BLaER1 treated with 17β-estradiol and CSF1 and Interleukin-3, amounts not matched to agents 10 nM and 100 nM (cell line): ENCODE results near the gene ANK3.
"Not testable (repeated sequence)": the region's sequence is repeated elsewhere in the genome, so short reads cannot be mapped to it uniquely, and the experiment has no call there.

Experiments used
- H3K27ac ChIP-seq, 11 experiments: shearing (Covaris generic); formaldehyde crosslinking; 2 replicates each; pipeline ENCODE4 v1.8.1; 2022
- H3K27me3 ChIP-seq, 11 experiments: shearing (Covaris generic); formaldehyde crosslinking; 2 replicates each; pipeline ENCODE4 v1.8.1; 2022
- H3K36me3 ChIP-seq, 11 experiments: shearing (Covaris generic); formaldehyde crosslinking; 2 replicates each; pipeline ENCODE4 v1.8.1; 2022
- H3K4me1 ChIP-seq, 10 experiments: shearing (Covaris generic); formaldehyde crosslinking; 2 replicates each; pipeline ENCODE4 v1.8.1; 2022
- H3K4me2 ChIP-seq, 11 experiments: shearing (Covaris generic); formaldehyde crosslinking; 2 replicates each; pipeline ENCODE4 v1.8.1; 2022
- H3K4me3 ChIP-seq, 10 experiments: shearing (Covaris generic); formaldehyde crosslinking; 2 replicates each; pipeline ENCODE4 v1.8.1; 2022
- H3K9ac ChIP-seq, 11 experiments: shearing (Covaris generic); formaldehyde crosslinking; 2 replicates each; pipeline ENCODE4 v1.8.1; 2022
- H3K9me3 ChIP-seq, 11 experiments: shearing (Covaris generic); formaldehyde crosslinking; replicated peaks in 1 of 11; 2 replicates each; pipeline ENCODE4 v1.8.1; 2022
- H4K20me1 ChIP-seq, 11 experiments: shearing (Covaris generic); formaldehyde crosslinking; 2 replicates each; pipeline ENCODE4 v1.8.1; 2022
- Cebpa-rat ChIP-seq, 11 experiments: shearing (Covaris generic); IDR thresholded peaks; 2 replicates each; pipeline ENCODE4 v1.8.1; 2022

Gene ANK3

DNA sequence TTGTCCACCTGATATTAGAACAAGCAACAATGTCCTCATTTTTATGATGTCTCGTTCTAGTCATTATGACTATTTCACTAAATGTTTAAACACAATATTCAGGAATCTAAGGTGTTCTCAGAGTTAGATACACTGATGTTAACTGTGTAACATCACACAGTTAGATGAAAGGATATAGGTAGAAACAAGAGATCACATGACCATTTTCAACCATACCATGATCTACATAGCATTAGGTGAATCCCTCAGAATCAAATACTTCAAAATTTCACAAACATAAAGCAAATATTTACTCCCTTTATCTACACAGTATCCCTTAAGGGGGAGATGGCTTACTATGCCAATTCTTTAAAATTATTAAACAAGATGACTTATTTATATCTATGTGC lies 90.3 kb downstream of the ANK3 start:
- Histone ChIP-seq H3K27ac (no peak overlapping the region), H3K4me2 (no peak overlapping the region), H3K9me3 (peaks cover 0 to 4% (median 0%) of the 10 kb centered on the region in 11 experiments; a peak in 1 of 22 replicates), H4K20me1 (no peaks in the 10 kb centered on the region), H3K36me3 (no peaks in the 10 kb centered on the region), H3K4me1 (no peaks in the 10 kb centered on the region), H3K27me3 (no peaks in the 10 kb centered on the region), H3K9ac (no peak overlapping the region), H3K4me3 (no peak overlapping the region)
- TF ChIP-seq Cebpa-rat (IDR thresholded peaks at IDR 0.05) = no peak

DNA sequence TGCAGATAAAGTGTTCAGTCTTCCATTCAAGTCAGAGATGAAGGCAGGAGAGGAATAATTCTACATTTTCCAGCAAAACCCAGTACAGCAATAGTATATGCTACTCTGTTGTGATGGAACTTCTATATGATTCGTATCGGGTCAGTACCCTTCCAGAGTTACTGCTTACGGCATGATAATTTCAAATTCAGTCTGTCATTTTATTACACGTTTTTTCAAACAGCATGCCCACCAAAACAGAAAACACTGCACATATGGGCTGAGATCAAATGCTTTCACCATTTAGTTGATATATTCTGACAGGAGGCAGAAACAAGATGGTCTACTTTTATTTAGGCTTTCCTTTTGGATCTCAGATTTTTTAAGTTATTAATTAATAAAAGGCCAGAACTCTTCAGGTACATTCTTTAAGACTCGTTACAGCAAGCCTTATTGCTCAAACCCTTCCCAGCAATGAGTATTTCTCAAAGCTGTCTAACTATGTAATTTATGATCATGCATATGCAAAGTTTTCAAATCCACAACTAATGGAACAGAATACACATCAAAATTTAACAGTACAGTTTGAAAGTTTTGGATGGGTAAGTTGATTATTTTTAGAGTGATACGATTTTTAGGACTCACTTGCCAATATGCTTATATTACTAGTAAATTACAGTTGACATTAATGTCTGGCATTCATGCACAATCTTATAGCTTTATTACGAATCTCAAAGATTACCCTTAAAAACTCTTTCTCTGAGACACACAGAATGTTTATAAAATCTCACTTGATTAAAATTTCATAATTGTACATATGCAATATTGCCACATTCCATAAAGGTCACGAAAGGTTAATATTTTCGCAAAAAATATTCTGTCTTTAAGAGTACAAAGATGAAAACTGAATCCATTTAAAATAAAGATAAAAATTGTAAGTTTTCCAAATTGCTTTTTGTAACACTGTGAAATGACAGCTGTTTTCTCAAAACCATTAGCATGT lies 91.0 kb downstream of the ANK3 start:
- Histone ChIP-seq H3K9ac (no peak overlapping the region), H4K20me1 (no peaks in the 10 kb centered on the region), H3K4me3 (no peak overlapping the region), H3K36me3 (no peaks in the 10 kb centered on the region), H3K9me3 (peaks cover 0 to 4% (median 0%) of the 10 kb centered on the region in 11 experiments; a peak in 1 of 22 replicates), H3K4me2 (no peak overlapping the region), H3K27me3 (no peaks in the 10 kb centered on the region), H3K27ac (no peak overlapping the region), H3K4me1 (no peaks in the 10 kb centered on the region)
- TF ChIP-seq Cebpa-rat (IDR thresholded peaks at IDR 0.05) = no peak

DNA sequence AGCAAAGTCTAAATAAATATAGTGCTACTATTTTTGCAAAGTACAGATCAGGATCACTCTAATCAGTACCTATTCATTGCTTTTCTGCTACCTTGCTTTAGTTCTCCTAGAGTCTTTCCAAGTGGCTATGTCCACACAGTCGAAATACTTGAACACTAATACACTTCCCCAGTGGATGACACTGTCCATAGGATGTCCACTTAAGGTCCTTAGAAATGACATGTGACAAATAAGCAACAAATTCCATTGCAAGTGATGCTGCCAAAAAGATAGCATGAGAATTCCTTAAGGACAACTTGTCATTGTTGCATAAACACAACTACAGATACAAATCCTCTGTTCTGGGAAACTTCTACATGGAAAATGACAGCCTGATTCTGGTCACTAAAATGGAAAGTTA lies 93.6 kb downstream of the ANK3 start:
- no peak for TF ChIP-seq Cebpa-rat (IDR thresholded peaks at IDR 0.05)
- Histone ChIP-seq H3K9ac (no peak overlapping the region), H3K36me3 (no peaks in the 10 kb centered on the region)

GRCh38 chr10:60295028-60295937 lies 94.4 kb downstream of the ANK3 start:
- H3K27me3 ChIP-seq = no peaks in the 10 kb centered on the region
- no peaks in the 10 kb centered on the region for H3K36me3 ChIP-seq
- no peaks in the 10 kb centered on the region for H3K9me3 ChIP-seq
- H3K4me1 ChIP-seq = no peaks in the 10 kb centered on the region
- H3K27ac ChIP-seq = no peak overlapping the region
- no peaks in the 10 kb centered on the region for H4K20me1 ChIP-seq
- H3K4me3 ChIP-seq = no peak overlapping the region
- no peak for TF ChIP-seq Cebpa-rat (IDR thresholded peaks at IDR 0.05)
- no peak overlapping the region; a peak in 1 of 22 replicates for H3K4me2 ChIP-seq
- H3K9ac ChIP-seq = no peak overlapping the region

More for the DNA sequence above, 93.6 kb downstream of the ANK3 start:
- no peak overlapping the region for H3K27ac ChIP-seq
- no peaks in the 10 kb centered on the region for H4K20me1 ChIP-seq
- no peak overlapping the region for H3K4me3 ChIP-seq
- no peaks in the 10 kb centered on the region for H3K4me1 ChIP-seq
- no peak overlapping the region for H3K4me2 ChIP-seq
- no peaks in the 10 kb centered on the region for H3K27me3 ChIP-seq
- H3K9me3 ChIP-seq = no peaks in the 10 kb centered on the region

- no peaks in the 10 kb centered on the region for H3K4me1 ChIP-seq
- H3K4me2 ChIP-seq = no peak overlapping the region
- no peak overlapping the region for H3K27ac ChIP-seq
- no peaks in the 10 kb centered on the region for H3K36me3 ChIP-seq
- no peak for TF ChIP-seq Cebpa-rat (IDR thresholded peaks at IDR 0.05)
- no peaks in the 10 kb centered on the region for H3K9me3 ChIP-seq
- no peaks in the 10 kb centered on the region for H3K27me3 ChIP-seq
- H3K9ac ChIP-seq = no peak overlapping the region
- H4K20me1 ChIP-seq = no peaks in the 10 kb centered on the region
- no peak overlapping the region for H3K4me3 ChIP-seq
Measured at GRCh38 chr10:60293581-60294175, 96.0 kb downstream of the ANK3 start.

DNA sequence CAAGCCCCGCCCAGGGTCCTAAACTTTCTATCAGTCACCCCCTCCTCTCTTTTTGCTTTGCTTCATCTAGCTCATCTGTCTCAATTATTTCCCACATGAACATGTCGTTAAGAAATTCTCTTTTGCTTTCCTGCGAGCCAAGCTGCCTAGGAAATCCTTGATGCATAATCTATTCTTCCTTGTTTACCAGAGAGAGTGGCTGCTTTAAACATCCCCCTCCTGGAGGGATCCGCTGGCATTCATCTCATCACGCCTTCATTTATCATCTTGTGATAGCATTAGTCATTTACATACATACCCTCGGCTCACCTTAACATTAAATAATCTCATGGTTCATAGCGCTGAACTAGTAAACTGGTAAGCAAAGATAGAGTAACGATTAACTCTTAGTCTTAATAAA lies 96.7 kb downstream of the ANK3 start:
- no peaks in the 10 kb centered on the region for H3K27me3 ChIP-seq
- no peak overlapping the region for H3K4me2 ChIP-seq
- H3K4me1 ChIP-seq = no peaks in the 10 kb centered on the region
- H3K27ac ChIP-seq = no peak overlapping the region
- no peak for TF ChIP-seq Cebpa-rat (IDR thresholded peaks at IDR 0.05)
- H3K4me3 ChIP-seq = no peak overlapping the region
- H3K9me3 ChIP-seq = no peaks in the 10 kb centered on the region
- H3K36me3 ChIP-seq = no peaks in the 10 kb centered on the region
- no peak overlapping the region for H3K9ac ChIP-seq
- H4K20me1 ChIP-seq = no peaks in the 10 kb centered on the region

DNA sequence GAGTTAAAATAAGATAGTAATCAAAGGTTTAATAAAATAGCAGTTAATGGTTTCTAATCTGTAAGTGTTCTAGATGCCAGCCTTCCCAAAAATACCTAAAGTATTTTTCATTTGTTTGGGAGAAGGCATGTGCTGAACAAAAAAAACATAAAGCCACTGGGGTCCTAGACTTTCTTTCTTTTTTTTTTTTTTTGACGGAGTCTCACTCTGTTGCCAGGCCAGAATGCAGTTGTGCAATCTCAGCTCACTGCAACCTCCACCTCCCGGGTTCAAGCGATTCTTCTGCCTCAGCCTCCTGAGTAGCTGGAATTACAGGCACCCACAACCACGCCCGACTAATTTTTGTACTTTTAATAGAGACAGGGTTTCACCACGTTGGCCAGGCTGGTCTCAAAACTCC lies 97.1 kb downstream of the ANK3 start:
- not testable (repeated sequence) for H3K4me3 ChIP-seq, H4K20me1 ChIP-seq, H3K9me3 ChIP-seq, H3K4me2 ChIP-seq, H3K4me1 ChIP-seq, H3K36me3 ChIP-seq, H3K27ac ChIP-seq, H3K27me3 ChIP-seq, H3K9ac ChIP-seq

- no peak overlapping the region for H3K4me3 ChIP-seq
- H3K4me2 ChIP-seq = no peak overlapping the region
- H3K27ac ChIP-seq = no peak overlapping the region
- H3K36me3 ChIP-seq = no peaks in the 10 kb centered on the region
- H3K27me3 ChIP-seq = no peaks in the 10 kb centered on the region
- no peaks in the 10 kb centered on the region for H3K4me1 ChIP-seq
- H4K20me1 ChIP-seq = no peaks in the 10 kb centered on the region
- TF ChIP-seq Cebpa-rat (IDR thresholded peaks at IDR 0.05) = no peak
- H3K9me3 ChIP-seq = no peaks in the 10 kb centered on the region
- no peak overlapping the region for H3K9ac ChIP-seq
Measured at GRCh38 chr10:60291344-60291930, 98.2 kb downstream of the ANK3 start.

- Histone ChIP-seq H3K9me3 (no peaks in the 10 kb centered on the region), H3K4me1 (no peaks in the 10 kb centered on the region), H3K4me3 (no peak overlapping the region), H3K36me3 (no peaks in the 10 kb centered on the region), H3K9ac (no peak overlapping the region), H3K27ac (no peak overlapping the region), H3K4me2 (no peak overlapping the region), H4K20me1 (no peaks in the 10 kb centered on the region), H3K27me3 (no peaks in the 10 kb centered on the region)
- TF ChIP-seq Cebpa-rat (IDR thresholded peaks at IDR 0.05) = no peak
Measured at GRCh38 chr10:60290558-60290957, 99.1 kb downstream of the ANK3 start.
